HepG2 (cell line): ENCODE results near the gene TAMALIN. TPM values are rescaled to one million over a fixed set of nuclear protein-coding genes. Genes with fewer than 3 reads are reported as not detected.

ENCODE experiments used
- ATAC-seq: fragments of 200-7000 bp; cut with Tn5 transposase; 3 replicates; pipeline ENCODE4 v1.9.1; 2020; ENCODE audit warnings: mild to moderate bottlenecking, moderate library complexity
- BruUV-seq: library from RNA; stranded (reverse); fragments of 400-500 nt; replicated peaks from 2 replicates; lab custom pipeline; 2021; lab: Mats Ljungman, UMichigan
- CTCF ChIA-PET: fragments of 300-600 bp; formaldehyde crosslinking; extraction: SDS; loops from one replicate; lab custom pipeline; 2021; ENCODE audit warnings: low total read pairs, inconsistent platforms, low intra/inter-chr PET ratio; lab: Yijun Ruan, JAX
- POLR2A ChIA-PET: fragments of 350-600 bp; sonication (Branson Sonifier 250); formaldehyde crosslinking; loops from one replicate; lab custom pipeline; 2020; ENCODE audit warnings: antibody characterized with exemption, inconsistent platforms; lab: Yijun Ruan, JAX
- DNase-seq: peaks from one replicate; pipeline ENCODE4 v3.0.0-alpha.2; 2015; ENCODE audit warnings: low spot score
- FAIRE-seq: peaks from 3 replicates; lab custom pipeline; 2011; peaks lifted over from hg19 to GRCh38; lab: Jason Lieb, UNC
- H2AFZ ChIP-seq: one replicate; pipeline ENCODE4 v1.6.1; 2011; ENCODE audit warnings: low read length, inconsistent platforms
- H3K27ac ChIP-seq: fragments of 300-600 bp; 3 replicates; pipeline ENCODE4 v1.8.0; 2011; ENCODE audit warnings: mixed run types, mild to moderate bottlenecking, mixed read lengths, low read length, inconsistent platforms; ENCODE audit not compliant: insufficient read depth; ENCODE audit errors: extremely low read length
- H3K27me3 ChIP-seq, 2 experiments: fragments of 200-600 bp in 1 of 2; 2 replicates in 1 of 2; 3 replicates in 1 of 2; pipeline versions ENCODE4 v1.6.0 to v1.8.0; 2011; ENCODE audit warnings: low read length in 2 of 2, mild to moderate bottlenecking in 2 of 2, moderate library complexity in 2 of 2, inconsistent platforms in 1 of 2; ENCODE audit not compliant: insufficient read depth in 2 of 2, control insufficient read depth in 1 of 2
- H3K36me3 ChIP-seq, 2 experiments: fragments of 200-600 bp in 1 of 2; replicated peaks in 1 of 2; 2 replicates in 1 of 2; 3 replicates in 1 of 2; pipeline versions ENCODE4 v1.5.1 to v1.8.0; 2011; ENCODE audit warnings: low read length in 2 of 2, inconsistent platforms in 1 of 2; ENCODE audit not compliant: insufficient read depth in 2 of 2, control insufficient read depth in 1 of 2
- H3K4me1 ChIP-seq: 2 replicates; pipeline ENCODE4 v1.5.1; 2012; ENCODE audit warnings: low read length, inconsistent platforms; ENCODE audit not compliant: insufficient read depth
- H3K4me2 ChIP-seq: 2 replicates; pipeline ENCODE4 v1.6.0; 2011; ENCODE audit warnings: low read depth, low read length, inconsistent platforms
- H3K4me3 ChIP-seq, 3 experiments: fragments of 200-600 bp in 1 of 3; sonication (generic), shearing (Covaris generic) in 1 of 3; replicated peaks in 1 of 3; 2 replicates each; pipeline ENCODE4 v1.5.1; 2011 to 2016; ENCODE audit warnings: low read length in 3 of 3, inconsistent platforms in 2 of 3, low read depth in 2 of 3, mild to moderate bottlenecking in 2 of 3, control low read depth in 1 of 3, mixed read lengths in 1 of 3; ENCODE audit not compliant: insufficient read depth in 1 of 3
- H3K79me2 ChIP-seq: one replicate; pipeline ENCODE4 v1.6.1; 2011; ENCODE audit warnings: low read length, inconsistent platforms; ENCODE audit not compliant: insufficient read depth
- H3K9ac ChIP-seq: 2 replicates; pipeline ENCODE4 v1.6.0; 2011; ENCODE audit warnings: mild to moderate bottlenecking, low read depth, low read length, inconsistent platforms; ENCODE audit not compliant: insufficient read depth
- H3K9me3 ChIP-seq: 2 replicates; pipeline ENCODE4 v1.5.1; 2012; ENCODE audit warnings: mild to moderate bottlenecking, low read length
- H4K20me1 ChIP-seq: 2 replicates; pipeline ENCODE4 v1.6.0; 2011; ENCODE audit warnings: inconsistent platforms, mild to moderate bottlenecking, low read length, moderate library complexity; ENCODE audit not compliant: insufficient read depth
- AGO1 ChIP-seq: fragments of 200-400 bp; formaldehyde crosslinking; IDR thresholded peaks from 2 replicates; pipeline ENCODE4 v1.6.1; 2017; ENCODE audit warnings: mild to moderate bottlenecking, low read depth, low read length, moderate library complexity; ENCODE audit not compliant: poor library complexity, severe bottlenecking
- CBX5 ChIP-seq: sonication (generic); formaldehyde crosslinking; IDR thresholded peaks from 2 replicates; pipeline ENCODE4 v1.4.0; 2020; ENCODE audit warnings: missing genetic modification reagents, borderline replicate concordance
- NR2C2 ChIP-seq: sonication (generic); formaldehyde crosslinking; IDR thresholded peaks from 2 replicates; pipeline ENCODE4 v1.4.0; 2020; ENCODE audit warnings: missing genetic modification reagents, mild to moderate bottlenecking, moderate library complexity, borderline replicate concordance
- PCBP2 ChIP-seq: fragments of 200-400 bp; formaldehyde crosslinking; optimal IDR thresholded peaks from 2 replicates; pipeline ENCODE3; 2018; ENCODE audit warnings: low read length, low read depth; ENCODE audit not compliant: poor library complexity, severe bottlenecking
- POLR2A ChIP-seq, 2 experiments: IDR thresholded peaks; 2 replicates each; pipeline ENCODE4 v1.6.1; 2011; ENCODE audit warnings: low read depth in 2 of 2, low read length in 2 of 2, mild to moderate bottlenecking in 1 of 2, moderate library complexity in 1 of 2; ENCODE audit not compliant: insufficient read depth in 1 of 2
- RCOR2 ChIP-seq: IDR thresholded peaks from 2 replicates; pipeline ENCODE4 v1.6.1; 2016; ENCODE audit warnings: missing biosample characterization, missing genetic modification reagents
- RFX3 ChIP-seq: IDR thresholded peaks from 2 replicates; pipeline ENCODE4 v1.6.1; 2016; ENCODE audit warnings: missing biosample characterization, missing genetic modification reagents
- SALL1 ChIP-seq: sonication (generic); formaldehyde crosslinking; IDR thresholded peaks from 2 replicates; pipeline ENCODE4 v1.8.0; 2022; ENCODE audit warnings: mild to moderate bottlenecking, missing genetic modification reagents
- SIN3A ChIP-seq: IDR thresholded peaks from 2 replicates; pipeline ENCODE4 v1.6.1; 2011; ENCODE audit warnings: low read depth, mild to moderate bottlenecking, control low read depth, low read length, borderline replicate concordance
- ZNF564 ChIP-seq: sonication (generic); formaldehyde crosslinking; IDR thresholded peaks from 2 replicates; pipeline ENCODE4 v1.8.1; 2023; ENCODE audit warnings: mild to moderate bottlenecking, missing genetic modification reagents
- ZNF670 ChIP-seq: sonication (generic); formaldehyde crosslinking; IDR thresholded peaks from 2 replicates; pipeline ENCODE4 v1.8.0; 2022; ENCODE audit warnings: mild to moderate bottlenecking, missing genetic modification reagents, borderline replicate concordance
- WGBS: methylation state at CpG from one replicate; pipeline ENCODE4 v1.1.6; 2017; ENCODE audit warnings: low lambda C conversion rate; 5-methylcytosine and 5-hydroxymethylcytosine counted together
- in situ Hi-C: cut with HindIII; loops from 2 replicates; pipeline ENCODE4 v1.10.0; 2017; ENCODE audit warnings: low pct_unique_long_range_greater_than_20kb; ENCODE audit not compliant: extremely low pct_ligation_motif_present
- intact Hi-C: fragments of 100-400 bp; cut with micrococcal nuclease; formaldehyde crosslinking; loops from one replicate; pipeline ENCODE4 v1.10.0; 2022; ENCODE audit not compliant: unreplicated experiment
- polyA plus RNA-seq, 8 experiments: library from polyadenylated mRNA; depleted of rRNA in 3 of 8; stranded (reverse) in 7 of 8; unstranded in 1 of 8; fragments of >200 nt; fragmentation: Illumina TruSeq in 4 of 8; extraction: Trizol in 4 of 8; gene quantifications; 2 replicates each; pipeline versions ENCODE4 v1.2.1 to v1.2.3, GENCODE V29; 2011 to 2016; ENCODE audit warnings: low read depth in 4 of 8, missing spikeins in 1 of 8, mixed read lengths in 1 of 8; ENCODE audit not compliant: insufficient read depth in 1 of 8
- total RNA-seq, 5 experiments: library from RNA; depleted of rRNA; stranded (reverse); fragments of >200 nt; fragmentation: Illumina TruSeq; extraction: Trizol; gene quantifications; 2 replicates each; pipeline ENCODE4 v1.2.3, GENCODE V29; 2016; ENCODE audit warnings: low read depth in 1 of 5
- TF ChIP-seq, protein P1 (sequence below), 2 experiments: sonication (generic) in 1 of 2; formaldehyde crosslinking in 1 of 2; IDR thresholded peaks; 2 replicates each; pipeline versions ENCODE4 v1.4.0 to v1.6.1; 2016 to 2020; ENCODE audit warnings: borderline replicate concordance in 1 of 2, low read depth in 1 of 2, mild to moderate bottlenecking in 1 of 2, missing genetic modification reagents in 1 of 2
- TF ChIP-seq, protein P2 (sequence below): sonication (generic); formaldehyde crosslinking; IDR thresholded peaks from 2 replicates; pipeline ENCODE4 v1.4.0; 2020; ENCODE audit warnings: missing genetic modification reagents, borderline replicate concordance
- TF ChIP-seq, protein P3 (sequence below): sonication (generic); formaldehyde crosslinking; IDR thresholded peaks from 2 replicates; pipeline ENCODE4 v1.8.0; 2022; ENCODE audit warnings: missing genetic modification reagents, mild to moderate bottlenecking, inconsistent platforms, borderline replicate concordance

The TAMALIN gene
- total and polyA plus RNA-seq, 2 of the 13 experiments (the other 11 are each of a cell fraction or from before 2014, with no cell fraction given): 2.9 to 10.9 TPM

DNA sequence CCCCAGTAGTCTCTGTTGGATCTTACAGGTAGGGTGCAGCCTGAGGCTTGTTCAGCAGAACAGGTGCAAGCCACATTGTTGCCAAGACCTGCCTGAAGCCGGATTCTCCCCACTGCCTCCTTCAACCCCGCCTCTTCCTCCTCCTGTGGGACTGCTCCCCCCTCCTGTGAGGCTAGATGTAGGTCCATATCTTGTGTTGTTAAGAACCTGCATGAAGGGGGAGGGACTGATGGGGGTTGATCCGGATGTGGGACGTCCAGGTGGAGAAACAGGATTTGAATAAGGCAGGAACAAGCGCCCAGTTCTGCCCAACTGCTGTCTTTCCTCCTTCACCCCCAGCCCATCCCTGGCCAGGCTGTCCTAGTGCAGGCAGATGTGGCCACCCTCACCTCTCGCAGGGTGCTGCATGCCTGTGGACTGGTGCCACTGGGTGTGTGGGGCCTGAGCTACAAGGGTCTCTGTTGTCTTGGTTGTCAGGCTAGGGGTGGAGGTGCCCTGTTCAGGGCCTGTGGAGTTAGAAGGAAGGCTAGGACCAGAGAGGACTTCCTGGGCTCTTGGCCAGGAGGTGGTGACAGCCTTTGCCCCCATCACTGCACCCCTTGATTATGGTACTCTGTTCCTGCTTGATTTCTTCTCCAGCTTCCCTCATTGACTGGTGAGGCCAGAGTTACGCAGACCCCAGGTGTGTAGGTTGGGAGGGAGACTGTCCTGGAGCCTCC, 45.9 kb downstream of the TAMALIN start:
- peaks cover 21% of the 10 kb centered on the region for H3K79me2 ChIP-seq
- intact Hi-C loops: no loop called here
- peaks cover 7% of the 10 kb centered on the region; the same call in 1 of the 2 replicates for H4K20me1 ChIP-seq
- CTCF ChIA-PET: no interaction called here
- POLR2A ChIA-PET: interaction anchor here (1.7 to 3.2 kb wide), 4 partner anchors 9 to 18 kb away, joined by 6 to 58 read pairs (median 25); partner anchors contain the start of gene ATG101
- peaks cover 37% of the 10 kb centered on the region for H3K4me1 ChIP-seq
- in situ Hi-C loops: no loop called here
- 59% methylated on average over 6 of the region's 7 CpGs for WGBS
- no peaks in the 10 kb centered on the region for H3K9me3 ChIP-seq
- no peak overlapping the region for H3K27ac ChIP-seq
- no TSS peak for BruUV-seq
- DNase-seq: no peak
- FAIRE-seq: no peak
- peak overlapping the region; percentile 40 to 98 (median 68) for H3K4me3 ChIP-seq
- no peaks in the 10 kb centered on the region for H3K27me3 ChIP-seq
- TF ChIP-seq PCBP2 (no peak), SALL1 (CRISPR knock-in tag) (no peak), SIN3A (no peak), RFX3 (no peak), RCOR2 (CRISPR knock-in tag) (no peak), ZNF670 (CRISPR knock-in tag) (no peak), NR2C2 (CRISPR knock-in tag) (no peak), CBX5 (CRISPR knock-in tag) (no peak), POLR2A (IDR thresholded peaks at IDR 0.05; ENCODE audit: insufficient read depth in 1 of 2, low read depth in 2 of 2, low read length in 2 of 2) (peak in 1 of 2 experiments; percentile 35; a peak in 1 of 4 replicates), ZNF564 (CRISPR knock-in tag) (no peak), AGO1 (peak; percentile 88)
- TF ChIP-seq, protein P1, sequence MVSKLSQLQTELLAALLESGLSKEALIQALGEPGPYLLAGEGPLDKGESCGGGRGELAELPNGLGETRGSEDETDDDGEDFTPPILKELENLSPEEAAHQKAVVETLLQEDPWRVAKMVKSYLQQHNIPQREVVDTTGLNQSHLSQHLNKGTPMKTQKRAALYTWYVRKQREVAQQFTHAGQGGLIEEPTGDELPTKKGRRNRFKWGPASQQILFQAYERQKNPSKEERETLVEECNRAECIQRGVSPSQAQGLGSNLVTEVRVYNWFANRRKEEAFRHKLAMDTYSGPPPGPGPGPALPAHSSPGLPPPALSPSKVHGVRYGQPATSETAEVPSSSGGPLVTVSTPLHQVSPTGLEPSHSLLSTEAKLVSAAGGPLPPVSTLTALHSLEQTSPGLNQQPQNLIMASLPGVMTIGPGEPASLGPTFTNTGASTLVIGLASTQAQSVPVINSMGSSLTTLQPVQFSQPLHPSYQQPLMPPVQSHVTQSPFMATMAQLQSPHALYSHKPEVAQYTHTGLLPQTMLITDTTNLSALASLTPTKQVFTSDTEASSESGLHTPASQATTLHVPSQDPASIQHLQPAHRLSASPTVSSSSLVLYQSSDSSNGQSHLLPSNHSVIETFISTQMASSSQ (IDR thresholded peaks at IDR 0.05; ENCODE audit: low read depth): no peak
- TF ChIP-seq, protein P1 (CRISPR knock-in tag; IDR thresholded peaks at IDR 0.05; ENCODE audit: borderline replicate concordance): no peak
- TF ChIP-seq, protein P2, sequence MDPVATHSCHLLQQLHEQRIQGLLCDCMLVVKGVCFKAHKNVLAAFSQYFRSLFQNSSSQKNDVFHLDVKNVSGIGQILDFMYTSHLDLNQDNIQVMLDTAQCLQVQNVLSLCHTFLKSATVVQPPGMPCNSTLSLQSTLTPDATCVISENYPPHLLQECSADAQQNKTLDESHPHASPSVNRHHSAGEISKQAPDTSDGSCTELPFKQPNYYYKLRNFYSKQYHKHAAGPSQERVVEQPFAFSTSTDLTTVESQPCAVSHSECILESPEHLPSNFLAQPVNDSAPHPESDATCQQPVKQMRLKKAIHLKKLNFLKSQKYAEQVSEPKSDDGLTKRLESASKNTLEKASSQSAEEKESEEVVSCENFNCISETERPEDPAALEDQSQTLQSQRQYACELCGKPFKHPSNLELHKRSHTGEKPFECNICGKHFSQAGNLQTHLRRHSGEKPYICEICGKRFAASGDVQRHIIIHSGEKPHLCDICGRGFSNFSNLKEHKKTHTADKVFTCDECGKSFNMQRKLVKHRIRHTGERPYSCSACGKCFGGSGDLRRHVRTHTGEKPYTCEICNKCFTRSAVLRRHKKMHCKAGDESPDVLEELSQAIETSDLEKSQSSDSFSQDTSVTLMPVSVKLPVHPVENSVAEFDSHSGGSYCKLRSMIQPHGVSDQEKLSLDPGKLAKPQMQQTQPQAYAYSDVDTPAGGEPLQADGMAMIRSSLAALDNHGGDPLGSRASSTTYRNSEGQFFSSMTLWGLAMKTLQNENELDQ (CRISPR knock-in tag): no peak
- TF ChIP-seq, protein P3, sequence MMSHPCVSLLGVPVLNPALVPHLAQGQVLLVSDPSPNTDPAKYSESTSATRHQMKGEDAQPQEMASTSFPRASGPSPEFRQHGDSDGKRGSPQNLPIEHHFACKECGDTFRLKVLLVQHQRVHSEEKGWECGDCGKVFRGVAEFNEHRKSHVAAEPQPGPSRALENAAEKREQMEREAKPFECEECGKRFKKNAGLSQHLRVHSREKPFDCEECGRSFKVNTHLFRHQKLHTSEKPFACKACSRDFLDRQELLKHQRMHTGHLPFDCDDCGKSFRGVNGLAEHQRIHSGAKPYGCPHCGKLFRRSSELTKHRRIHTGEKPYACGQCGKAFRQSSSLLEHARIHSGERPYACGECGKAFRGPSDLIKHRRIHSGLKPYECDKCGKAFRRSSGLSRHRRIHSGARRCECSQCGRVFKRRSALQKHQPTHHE: no peak
- TF ChIP-seq, all 625 proteins: peak for 2
- peak overlapping the region; percentile 94 for H3K4me2 ChIP-seq
- peaks cover 9 to 24% of the 10 kb centered on the region in 2 experiments for H3K36me3 ChIP-seq
- peak overlapping the region; percentile 93 for H3K9ac ChIP-seq
- ATAC-seq: no peak
- H2AFZ ChIP-seq: no peak overlapping the region
